Activated CD4-positive, alpha-beta T cell treated with anti-CD3 and anti-CD28 coated beads, Interleukin-2, amount 50 U/mL, for 1 hour (primary cell): ENCODE measurements around the gene IRF6.

Experiments
- DNase-seq: peaks from one replicate; pipeline ENCODE4 v3.0.0-alpha.2; 2020

The IRF6 gene

GRCh38 chr1:209786146-209786545 lies 19.8 kb downstream of the IRF6 start:
- DNase-seq, result no peak

- DNase-seq, result no peak
These were observed 20.4 kb downstream of the IRF6 start for GRCh38 chr1:209785592-209785991.

GRCh38 chr1:209784265-209785169 lies 21.4 kb downstream of the IRF6 start, which contains the start of gene C1orf74:
Gene C1orf74 (minus strand): TSS chr1:209784559. CDS start chr1:209783634, 925 bp downstream.
- DNase-seq, result peak; percentile 99

- no peak for DNase-seq
These were observed 22.6 kb downstream of the IRF6 start for GRCh38 chr1:209783386-209783785.

- no peak for DNase-seq
These were observed 25.7 kb downstream of the IRF6 start for GRCh38 chr1:209780268-209780667.

GRCh38 chr1:209778102-209778501 lies 27.8 kb downstream of the IRF6 start:
- no peak for DNase-seq

GRCh38 chr1:209777587-209777986 lies 28.4 kb downstream of the IRF6 start:
- DNase-seq, result no peak

- DNase-seq, result no peak
These were observed 30.3 kb downstream of the IRF6 start for GRCh38 chr1:209775678-209776077.

GRCh38 chr1:209774592-209774991 lies 31.4 kb downstream of the IRF6 start:
- no peak for DNase-seq

GRCh38 chr1:209772126-209772525 lies 33.8 kb downstream of the IRF6 start:
- no peak for DNase-seq

GRCh38 chr1:209770636-209771415 lies 35.1 kb downstream of the IRF6 start:
- no peak for DNase-seq

- no peak for DNase-seq
These were observed 36.0 kb downstream of the IRF6 start for GRCh38 chr1:209769971-209770370.

GRCh38 chr1:209769171-209769904 lies 36.6 kb downstream of the IRF6 start:
- peak; percentile 63 for DNase-seq

- peak; percentile 75 for DNase-seq
These were observed 37.6 kb downstream of the IRF6 start for GRCh38 chr1:209768354-209768774.

- DNase-seq, result no peak
These were observed 38.2 kb downstream of the IRF6 start for GRCh38 chr1:209767706-209768105.

GRCh38 chr1:209767096-209767495 lies 38.8 kb downstream of the IRF6 start:
- no peak for DNase-seq

GRCh38 chr1:209766051-209766450 lies 39.9 kb downstream of the IRF6 start:
- no peak for DNase-seq

GRCh38 chr1:209761011-209761635 lies 44.8 kb downstream of the IRF6 start:
- no peak for DNase-seq

GRCh38 chr1:209759829-209760359 lies 46.0 kb downstream of the IRF6 start:
- DNase-seq, result no peak

GRCh38 chr1:209758400-209758799 lies 47.5 kb downstream of the IRF6 start:
- no peak for DNase-seq

- DNase-seq, result peak; percentile 37
These were observed 49.1 kb downstream of the IRF6 start for GRCh38 chr1:209756615-209757445.
